Stimulated activated naive CD8-positive, alpha-beta T cell treated with anti-CD3 and anti-CD28 coated beads, Interleukin-15, Interleukin-2, amounts not matched to agents 100 ng/mL and 50 ng/mL, for 24 hours (primary cell): ENCODE data around the gene PER1.

Source experiments
- H3K27ac Mint-ChIP-seq: one replicate; pipeline ENCODE4 v1.8.0; 2021; ENCODE audit warnings: mild to moderate bottlenecking, mixed read lengths
- H3K27me3 Mint-ChIP-seq: one replicate; pipeline ENCODE4 v1.8.0; 2021; ENCODE audit warnings: mixed read lengths
- H3K36me3 Mint-ChIP-seq: one replicate; pipeline ENCODE4 v1.8.0; 2021; ENCODE audit warnings: low read depth, mixed read lengths
- H3K4me1 Mint-ChIP-seq: one replicate; pipeline ENCODE4 v1.8.0; 2021; ENCODE audit warnings: low read depth, mixed read lengths
- H3K4me3 Mint-ChIP-seq: one replicate; pipeline ENCODE4 v1.8.0; 2021; ENCODE audit warnings: mild to moderate bottlenecking, mixed read lengths
- H3K9me3 Mint-ChIP-seq: one replicate; pipeline ENCODE4 v1.8.0; 2021; ENCODE audit warnings: mixed read lengths

PER1 gene

GRCh38 chr17:8091033-8091687 lies 61.0 kb downstream of the PER1 start:
- Mint-ChIP-seq H3K4me1 (peaks cover 7% of the 10 kb centered on the region), H3K27ac (no peak overlapping the region), H3K9me3 (no peaks in the 10 kb centered on the region), H3K36me3 (no peaks in the 10 kb centered on the region), H3K4me3 (no peak overlapping the region), H3K27me3 (peaks cover 17% of the 10 kb centered on the region)
